Esophagus squamous epithelium (tissue), 5 donors: ENCODE measurements around the gene PIK3C2G. TPM values are rescaled to one million over a fixed set of nuclear protein-coding genes. Genes with fewer than 3 reads are reported as not detected.

Experiments used
- DNase-seq: peaks from one replicate; lab custom pipeline; 2025; lab: John Stamatoyannopoulos, UW
- H3K27ac ChIP-seq, 4 donors: fragments of 200-600 bp; sonication (generic); one replicate each; pipeline ENCODE4 v1.5.1; 2016 to 2019; ENCODE audit warnings: mild to moderate bottlenecking in 1 of 4
- H3K27me3 ChIP-seq, 4 donors: fragments of 200-600 bp; sonication (generic); 1 replicate in 3 of 4; 2 replicates in 1 of 4; pipeline versions ENCODE4 v1.5.1 to v1.6.0; 2017 to 2021; ENCODE audit warnings: antibody characterized with exemption in 1 of 4
- H3K36me3 ChIP-seq, 3 donors: fragments of 200-600 bp; sonication (generic); one replicate each; pipeline ENCODE4 v1.5.1; 2016 to 2019
- H3K4me1 ChIP-seq, 3 donors: fragments of 200-600 bp; sonication (generic); one replicate each; pipeline ENCODE4 v1.5.1; 2017 to 2019
- H3K4me3 ChIP-seq, 4 donors: fragments of 200-600 bp; sonication (generic); 1 replicate in 3 of 4; 2 replicates in 1 of 4; pipeline ENCODE4 v1.5.1; 2016 to 2019; ENCODE audit warnings: mild to moderate bottlenecking in 2 of 4, moderate library complexity in 1 of 4
- H3K9me3 ChIP-seq, 3 donors: fragments of 200-600 bp; sonication (generic); one replicate each; pipeline ENCODE4 v1.5.1; 2016 to 2019
- POLR2A ChIP-seq, 4 donors: fragments of 450-650 bp; IDR thresholded peaks; one replicate each; pipeline ENCODE4 v1.6.1; 2017; ENCODE audit warnings: antibody characterized with exemption in 4 of 4, mild to moderate bottlenecking in 4 of 4, moderate library complexity in 3 of 4
- WGBS, 2 donors: methylation state at CpG; one replicate each; pipeline ENCODE4 v1.1.5; 2018; 5-methylcytosine and 5-hydroxymethylcytosine counted together
- intact Hi-C: fragments of 100-400 bp; cut with DNase I; formaldehyde crosslinking; loops from one replicate; pipeline ENCODE4 v1.15.0; 2022
- total RNA-seq, 4 donors: library from RNA; depleted of rRNA; stranded (reverse); fragments of >200 nt; gene quantifications; one replicate each; pipeline ENCODE4 v1.1.0, GENCODE V29; 2016
- TF ChIP-seq, protein P1 (sequence below), 6 experiments: fragments of 450-650 bp in 4 of 6; fragments of 200-600 bp in 2 of 6; sonication (generic) in 2 of 6; IDR thresholded peaks; one replicate each; pipeline ENCODE4 v1.5.1; 2016 to 2019; ENCODE audit warnings: antibody characterized with exemption in 6 of 6, mild to moderate bottlenecking in 4 of 6, moderate library complexity in 4 of 6
- donor health status: DM: yes; HTN: yes; CAD: no.

Gene PIK3C2G
- total RNA-seq, 4 donors from 2014 or later = 3.5 to 12.6 (median 7.2) TPM

DNA sequence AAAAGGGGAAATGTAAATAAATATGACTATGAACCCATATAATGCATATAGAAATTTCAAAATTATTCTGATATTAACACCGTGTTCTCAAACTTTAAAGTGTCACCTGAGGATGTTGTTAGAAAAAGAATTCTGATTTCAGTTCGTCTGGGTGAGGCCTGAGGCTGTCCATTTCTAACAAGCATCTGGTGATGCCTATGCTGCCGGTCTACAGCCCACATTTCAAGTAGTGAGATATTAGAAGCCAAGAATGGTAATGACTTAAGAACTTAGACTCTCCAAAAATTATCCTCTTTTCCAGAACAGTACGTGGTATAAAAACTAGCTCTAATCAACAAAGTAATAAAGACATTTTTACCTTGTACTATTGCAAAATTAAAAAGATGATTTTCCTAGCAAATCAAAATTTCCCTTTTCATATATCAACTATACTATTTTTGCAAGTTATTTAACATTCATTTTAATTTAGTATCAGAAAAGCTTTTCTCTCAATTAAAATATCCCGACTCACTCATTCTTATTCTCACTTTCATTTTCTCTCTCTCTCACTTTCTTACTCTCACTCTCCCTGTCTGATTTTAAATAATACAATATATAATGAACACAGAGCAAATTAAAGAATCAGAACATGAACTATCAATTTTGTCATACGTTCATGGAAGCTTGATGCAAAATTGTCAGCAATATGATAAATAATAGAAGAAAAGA, 35.0 kb downstream of the PIK3C2G start:
- Histone ChIP-seq H3K4me1 (peaks cover 0 to 6% (median 0%) of the 10 kb centered on the region in 3 donors), H3K4me3 (peak overlapping the region; percentile 8 to 53 (median 33)), H3K27ac (peak overlapping the region in 3 of 4 donors; percentile 43 to 80 (median 58)), H3K9me3 (peaks cover 0 to 6% (median 0%) of the 10 kb centered on the region in 3 donors), H3K36me3 (peaks cover 0 to 13% (median 0%) of the 10 kb centered on the region in 3 donors), H3K27me3 (no peaks in the 10 kb centered on the region)
- TF ChIP-seq, protein P1, sequence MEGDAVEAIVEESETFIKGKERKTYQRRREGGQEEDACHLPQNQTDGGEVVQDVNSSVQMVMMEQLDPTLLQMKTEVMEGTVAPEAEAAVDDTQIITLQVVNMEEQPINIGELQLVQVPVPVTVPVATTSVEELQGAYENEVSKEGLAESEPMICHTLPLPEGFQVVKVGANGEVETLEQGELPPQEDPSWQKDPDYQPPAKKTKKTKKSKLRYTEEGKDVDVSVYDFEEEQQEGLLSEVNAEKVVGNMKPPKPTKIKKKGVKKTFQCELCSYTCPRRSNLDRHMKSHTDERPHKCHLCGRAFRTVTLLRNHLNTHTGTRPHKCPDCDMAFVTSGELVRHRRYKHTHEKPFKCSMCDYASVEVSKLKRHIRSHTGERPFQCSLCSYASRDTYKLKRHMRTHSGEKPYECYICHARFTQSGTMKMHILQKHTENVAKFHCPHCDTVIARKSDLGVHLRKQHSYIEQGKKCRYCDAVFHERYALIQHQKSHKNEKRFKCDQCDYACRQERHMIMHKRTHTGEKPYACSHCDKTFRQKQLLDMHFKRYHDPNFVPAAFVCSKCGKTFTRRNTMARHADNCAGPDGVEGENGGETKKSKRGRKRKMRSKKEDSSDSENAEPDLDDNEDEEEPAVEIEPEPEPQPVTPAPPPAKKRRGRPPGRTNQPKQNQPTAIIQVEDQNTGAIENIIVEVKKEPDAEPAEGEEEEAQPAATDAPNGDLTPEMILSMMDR (IDR thresholded peaks at IDR 0.05) = no peak
- TF ChIP-seq POLR2A (IDR thresholded peaks at IDR 0.05) = no peak
- no peak for DNase-seq
- intact Hi-C loops = no loop called here
- WGBS, 2 donors = 30 to 39% methylated on average over 6 of the region's 6 CpGs

GRCh38 chr12:18296909-18297280, 35.6 kb downstream of the PIK3C2G start:
- no peak for DNase-seq
- 27 to 31% methylated on average over 3 of the region's 3 CpGs for WGBS, 2 donors
- intact Hi-C loops = no loop called here
- Histone ChIP-seq H3K27ac (peak overlapping the region in 3 of 4 donors; percentile 43 to 80 (median 58)), H3K36me3 (peaks cover 0 to 14% (median 0%) of the 10 kb centered on the region in 3 donors), H3K27me3 (no peaks in the 10 kb centered on the region), H3K4me1 (peaks cover 0 to 6% (median 0%) of the 10 kb centered on the region in 3 donors), H3K9me3 (peaks cover 0 to 8% (median 2%) of the 10 kb centered on the region in 3 donors), H3K4me3 (peak overlapping the region; percentile 8 to 53 (median 33))
- TF ChIP-seq, protein P1 (IDR thresholded peaks at IDR 0.05) = no peak
- TF ChIP-seq POLR2A (IDR thresholded peaks at IDR 0.05) = no peak

DNA sequence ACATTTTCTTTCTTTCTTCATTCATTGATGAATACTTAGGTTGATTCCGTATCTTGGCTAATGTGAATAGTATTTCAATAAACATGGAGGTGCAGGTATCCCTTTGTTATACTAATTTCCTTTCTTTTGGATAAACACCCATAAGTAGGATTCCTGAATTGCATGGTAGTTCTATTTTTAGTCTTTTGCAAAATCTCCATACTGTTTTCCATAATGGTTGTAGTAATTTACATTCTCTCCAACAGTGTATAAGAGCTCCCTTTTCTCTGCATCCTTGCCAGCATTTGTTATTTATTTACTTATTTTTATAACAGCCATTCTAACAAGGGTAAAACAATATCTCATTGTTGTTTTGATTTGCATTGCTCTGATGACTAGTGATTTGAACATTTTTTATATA, 36.6 kb downstream of the PIK3C2G start:
- no peak for DNase-seq
- WGBS, 2 donors = 84 to 89% methylated on average over 1 of the region's 1 CpG
- no peak for TF ChIP-seq POLR2A (IDR thresholded peaks at IDR 0.05)
- TF ChIP-seq, protein P1 (IDR thresholded peaks at IDR 0.05) = no peak
- intact Hi-C loops = no loop called here
- Histone ChIP-seq H3K4me3 (no peak overlapping the region), H3K27ac (no peak overlapping the region), H3K27me3 (no peaks in the 10 kb centered on the region), H3K4me1 (peaks cover 0 to 6% (median 0%) of the 10 kb centered on the region in 3 donors), H3K9me3 (peaks cover 0 to 8% (median 4%) of the 10 kb centered on the region in 3 donors), H3K36me3 (peaks cover 0 to 19% (median 0%) of the 10 kb centered on the region in 3 donors)

- Histone ChIP-seq H3K36me3 (peaks cover 0 to 23% (median 0%) of the 10 kb centered on the region in 3 donors), H3K27me3 (no peaks in the 10 kb centered on the region), H3K9me3 (peaks cover 0 to 8% (median 4%) of the 10 kb centered on the region in 3 donors), H3K27ac (no peak overlapping the region), H3K4me1 (no peaks in the 10 kb centered on the region), H3K4me3 (no peak overlapping the region)
- WGBS, 2 donors = 80 to 93% methylated on average over 2 to 4 of the region's 5 CpGs
- no peak for DNase-seq
- TF ChIP-seq, protein P1 (IDR thresholded peaks at IDR 0.05) = no peak
- TF ChIP-seq POLR2A (IDR thresholded peaks at IDR 0.05) = no peak
- intact Hi-C loops = no loop called here
Measured at GRCh38 chr12:18302809-18303430, 41.6 kb downstream of the PIK3C2G start.

- no peak for DNase-seq
- WGBS, 2 donors = 77 to 86% methylated on average over 1 of the region's 1 CpG
- intact Hi-C loops = no loop called here
- TF ChIP-seq POLR2A (IDR thresholded peaks at IDR 0.05) = no peak
- TF ChIP-seq, protein P1 (IDR thresholded peaks at IDR 0.05) = no peak
- Histone ChIP-seq H3K36me3 (peaks cover 0 to 19% (median 0%) of the 10 kb centered on the region in 3 donors), H3K27ac (no peak overlapping the region), H3K9me3 (peaks cover 0 to 8% (median 4%) of the 10 kb centered on the region in 3 donors), H3K4me1 (no peaks in the 10 kb centered on the region), H3K27me3 (no peaks in the 10 kb centered on the region), H3K4me3 (no peak overlapping the region)
Measured at GRCh38 chr12:18304609-18305008, 43.3 kb downstream of the PIK3C2G start.
